SK-N-SH (cell line): ENCODE data around the gene ACADS. TPM values are rescaled to one million over a fixed set of nuclear protein-coding genes. Genes with fewer than 3 reads are reported as not detected.

Experiments used
- CTCF ChIA-PET: fragments of 300-600, 350-600 bp; formaldehyde crosslinking; extraction: SDS; loops from one replicate; lab custom pipeline; 2021; lab: Yijun Ruan, JAX
- POLR2A ChIA-PET: fragments of 350-600 bp; sonication (Branson Sonifier 250); formaldehyde crosslinking; extraction: SDS; loops from one replicate; lab custom pipeline; 2020; ENCODE audit warnings: antibody characterized with exemption, inconsistent platforms; lab: Yijun Ruan, JAX
- DNase-seq: peaks from one replicate; pipeline ENCODE4 v3.0.0; 2012
- H2AFZ ChIP-seq: fragments of 200-600 bp; sonication (generic); 2 replicates; pipeline ENCODE4 v1.8.1; 2016; ENCODE audit warnings: antibody characterized with exemption, mild to moderate bottlenecking, low read depth
- H3F3A ChIP-seq: fragments of 200-600 bp; sonication (generic); replicated peaks from 2 replicates; pipeline ENCODE3; 2016; ENCODE audit warnings: antibody characterized with exemption, mild to moderate bottlenecking; ENCODE audit not compliant: insufficient read depth
- H3K27ac ChIP-seq, 2 experiments: fragments of 200-500 bp in 1 of 2; fragments of 200-600 bp in 1 of 2; sonication (Bioruptor generic) in 1 of 2; sonication (generic), shearing (Covaris generic) in 1 of 2; 2 replicates each; pipeline versions ENCODE4 v1.5.1 to v1.6.1; 2014 to 2016; ENCODE audit warnings: low read depth in 2 of 2, inconsistent platforms in 1 of 2, low read length in 1 of 2, mild to moderate bottlenecking in 1 of 2, mixed read lengths in 1 of 2
- H3K27me3 ChIP-seq: fragments of 200-600 bp; sonication (generic), shearing (Covaris generic); 2 replicates; pipeline ENCODE4 v1.6.1; 2016; ENCODE audit warnings: mixed run types; ENCODE audit not compliant: insufficient read depth
- H3K36me3 ChIP-seq, 2 experiments: fragments of 200-500 bp in 1 of 2; fragments of 200-600 bp in 1 of 2; sonication (Bioruptor generic) in 1 of 2; sonication (generic) in 1 of 2; replicated peaks in 1 of 2; 2 replicates each; pipeline versions ENCODE3 to v1.5.1; 2014 to 2016; ENCODE audit warnings: low read length in 1 of 2, mild to moderate bottlenecking in 1 of 2; ENCODE audit not compliant: insufficient read depth in 2 of 2, control insufficient read depth in 1 of 2
- H3K4me1 ChIP-seq, 2 experiments: fragments of 200-500 bp in 1 of 2; fragments of 200-600 bp in 1 of 2; sonication (Bioruptor generic) in 1 of 2; sonication (generic), shearing (Covaris generic) in 1 of 2; 2 replicates each; pipeline versions ENCODE4 v1.5.1 to v1.6.1; 2014 to 2016; ENCODE audit warnings: low read depth in 1 of 2, low read length in 1 of 2, mixed run types in 1 of 2; ENCODE audit not compliant: insufficient read depth in 2 of 2, control insufficient read depth in 1 of 2
- H3K4me2 ChIP-seq: fragments of 200-600 bp; sonication (generic), shearing (Covaris generic); 2 replicates; pipeline ENCODE4 v1.6.1; 2017; ENCODE audit warnings: mixed run types
- H3K4me3 ChIP-seq, 2 experiments: fragments of 200-500 bp in 1 of 2; fragments of 200-600 bp in 1 of 2; sonication (Bioruptor generic) in 1 of 2; sonication (generic), shearing (Covaris generic) in 1 of 2; 2 replicates each; pipeline versions ENCODE4 v1.5.1 to v1.8.1; 2014 to 2016; ENCODE audit warnings: low read depth in 2 of 2, inconsistent platforms in 1 of 2, low read length in 1 of 2, mild to moderate bottlenecking in 1 of 2, mixed read lengths in 1 of 2, moderate library complexity in 1 of 2
- H3K79me2 ChIP-seq: fragments of 200-600 bp; sonication (generic); 2 replicates; pipeline ENCODE4 v1.8.1; 2017; ENCODE audit warnings: mild to moderate bottlenecking; ENCODE audit not compliant: insufficient read depth
- H3K9ac ChIP-seq: fragments of 200-600 bp; sonication (generic); 2 replicates; pipeline ENCODE4 v1.6.1; 2017; ENCODE audit warnings: mixed run types
- H3K9me2 ChIP-seq: fragments of 200-600 bp; sonication (generic); 2 replicates; pipeline ENCODE4 v1.6.1; 2017; ENCODE audit warnings: mixed run types
- H3K9me3 ChIP-seq: fragments of 200-600 bp; sonication (generic); 2 replicates; pipeline ENCODE4 v1.6.1; 2017; ENCODE audit warnings: mixed run types, mild to moderate bottlenecking, moderate library complexity
- H4K20me1 ChIP-seq: fragments of 200-600 bp; sonication (generic); 2 replicates; pipeline ENCODE4 v1.6.1; 2017; ENCODE audit warnings: mild to moderate bottlenecking, mixed run types; ENCODE audit not compliant: insufficient read depth
- CTCF ChIP-seq: fragments of 200-600 bp; sonication (generic); IDR thresholded peaks from 2 replicates; pipeline ENCODE4 v1.6.1; 2017; ENCODE audit warnings: antibody characterized with exemption, mild to moderate bottlenecking, moderate library complexity
- EZH2phosphoT487 ChIP-seq: fragments of 200-600 bp; sonication (generic); IDR thresholded peaks from 2 replicates; pipeline ENCODE4 v1.6.1; 2017; ENCODE audit warnings: low read depth, mixed run types, mild to moderate bottlenecking, antibody characterized with exemption, moderate library complexity, borderline replicate concordance
- IRF3 ChIP-seq: fragments of 150-350 bp; IDR thresholded peaks from 2 replicates; pipeline ENCODE4 v1.6.1; 2016; ENCODE audit warnings: mild to moderate bottlenecking, low read depth, low read length
- JUND ChIP-seq: IDR thresholded peaks from 2 replicates; pipeline ENCODE4 v1.4.0; 2012
- MEF2A ChIP-seq: IDR thresholded peaks from 2 replicates; pipeline ENCODE4 v1.4.0; 2012; ENCODE audit warnings: low read depth, borderline replicate concordance
- NFIC ChIP-seq: IDR thresholded peaks from 2 replicates; pipeline ENCODE4 v1.4.0; 2012; ENCODE audit warnings: borderline replicate concordance
- RAD21 ChIP-seq: IDR thresholded peaks from 2 replicates; pipeline ENCODE4 v1.6.1; 2012; ENCODE audit warnings: mild to moderate bottlenecking, low read length
- SIN3A ChIP-seq: IDR thresholded peaks from 2 replicates; pipeline ENCODE4 v1.6.1; 2012; ENCODE audit warnings: low read depth, mild to moderate bottlenecking, low read length, moderate library complexity, borderline replicate concordance
- TEAD4 ChIP-seq: IDR thresholded peaks from 2 replicates; pipeline ENCODE4 v1.4.0; 2012; ENCODE audit warnings: mild to moderate bottlenecking, borderline replicate concordance; ENCODE audit not compliant: insufficient read depth
- ZBTB33 ChIP-seq: IDR thresholded peaks from 2 replicates; pipeline ENCODE4 v1.4.0; 2012; ENCODE audit warnings: low read depth, borderline replicate concordance
- WGBS: methylation state at CpG from one replicate; pipeline ENCODE4 v1.1.6; 2017; ENCODE audit warnings: low lambda C conversion rate; 5-methylcytosine and 5-hydroxymethylcytosine counted together
- polyA plus RNA-seq, 3 experiments: library from polyadenylated mRNA; depleted of rRNA; stranded (reverse); fragments of >200 nt; gene quantifications; 2 replicates each; pipeline ENCODE4 v1.2.3, GENCODE V29; 2012
- TF ChIP-seq, protein P1 (sequence below): IDR thresholded peaks from 2 replicates; pipeline ENCODE4 v1.6.1; 2012; ENCODE audit warnings: mild to moderate bottlenecking, low read depth, low read length, moderate library complexity

ACADS gene
- polyA plus RNA-seq, 1 of the 3 experiments (the other 2 are of a cell fraction), result 4.9 TPM

DNA sequence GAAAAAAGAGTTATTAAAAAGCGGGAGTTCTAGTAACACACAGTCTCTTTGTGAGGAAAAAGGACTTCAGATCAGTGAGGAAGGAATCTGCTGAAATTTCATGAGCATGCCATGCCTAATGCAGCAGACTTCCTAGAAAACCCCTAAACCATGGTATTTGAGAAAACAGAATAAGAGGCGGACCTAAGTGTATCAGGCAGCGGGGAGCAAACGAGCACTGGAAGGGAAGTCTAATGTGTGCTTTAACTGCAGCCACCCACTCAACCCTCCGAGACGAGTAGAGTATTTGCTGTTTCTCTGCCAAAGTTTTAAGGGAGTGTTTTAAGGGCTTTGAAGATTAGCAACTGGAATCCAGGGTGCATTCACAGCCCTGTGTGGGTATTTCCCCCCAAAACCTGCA, 36.5 kb downstream of the ACADS start:
- no peaks in the 10 kb centered on the region for H3K9me3 ChIP-seq
- H3K4me1 ChIP-seq, result peaks cover 0 to 10% of the 10 kb centered on the region in 2 experiments; a peak in 1 of 4 replicates
- no peaks in the 10 kb centered on the region for H4K20me1 ChIP-seq
- H3K79me2 ChIP-seq, result no peaks in the 10 kb centered on the region
- H3K4me3 ChIP-seq, result no peak overlapping the region
- ChIA-PET CTCF (no interaction called here), POLR2A (no interaction called here)
- no peaks in the 10 kb centered on the region for H3K27me3 ChIP-seq
- H3K9ac ChIP-seq, result no peak overlapping the region
- no peaks in the 10 kb centered on the region for H3F3A ChIP-seq
- H3K36me3 ChIP-seq, result peaks cover 11 to 52% of the 10 kb centered on the region in 2 experiments
- H3K27ac ChIP-seq, result no peak overlapping the region
- TF ChIP-seq IRF3 (no peak), CTCF (no peak), MEF2A (no peak), SIN3A (no peak), NFIC (no peak), TEAD4 (no peak), EZH2phosphoT487 (no peak), RAD21 (no peak), ZBTB33 (no peak), JUND (no peak)
- TF ChIP-seq, protein P1, sequence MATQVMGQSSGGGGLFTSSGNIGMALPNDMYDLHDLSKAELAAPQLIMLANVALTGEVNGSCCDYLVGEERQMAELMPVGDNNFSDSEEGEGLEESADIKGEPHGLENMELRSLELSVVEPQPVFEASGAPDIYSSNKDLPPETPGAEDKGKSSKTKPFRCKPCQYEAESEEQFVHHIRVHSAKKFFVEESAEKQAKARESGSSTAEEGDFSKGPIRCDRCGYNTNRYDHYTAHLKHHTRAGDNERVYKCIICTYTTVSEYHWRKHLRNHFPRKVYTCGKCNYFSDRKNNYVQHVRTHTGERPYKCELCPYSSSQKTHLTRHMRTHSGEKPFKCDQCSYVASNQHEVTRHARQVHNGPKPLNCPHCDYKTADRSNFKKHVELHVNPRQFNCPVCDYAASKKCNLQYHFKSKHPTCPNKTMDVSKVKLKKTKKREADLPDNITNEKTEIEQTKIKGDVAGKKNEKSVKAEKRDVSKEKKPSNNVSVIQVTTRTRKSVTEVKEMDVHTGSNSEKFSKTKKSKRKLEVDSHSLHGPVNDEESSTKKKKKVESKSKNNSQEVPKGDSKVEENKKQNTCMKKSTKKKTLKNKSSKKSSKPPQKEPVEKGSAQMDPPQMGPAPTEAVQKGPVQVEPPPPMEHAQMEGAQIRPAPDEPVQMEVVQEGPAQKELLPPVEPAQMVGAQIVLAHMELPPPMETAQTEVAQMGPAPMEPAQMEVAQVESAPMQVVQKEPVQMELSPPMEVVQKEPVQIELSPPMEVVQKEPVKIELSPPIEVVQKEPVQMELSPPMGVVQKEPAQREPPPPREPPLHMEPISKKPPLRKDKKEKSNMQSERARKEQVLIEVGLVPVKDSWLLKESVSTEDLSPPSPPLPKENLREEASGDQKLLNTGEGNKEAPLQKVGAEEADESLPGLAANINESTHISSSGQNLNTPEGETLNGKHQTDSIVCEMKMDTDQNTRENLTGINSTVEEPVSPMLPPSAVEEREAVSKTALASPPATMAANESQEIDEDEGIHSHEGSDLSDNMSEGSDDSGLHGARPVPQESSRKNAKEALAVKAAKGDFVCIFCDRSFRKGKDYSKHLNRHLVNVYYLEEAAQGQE, result no peak
- no peak overlapping the region for H3K4me2 ChIP-seq
- no peaks in the 10 kb centered on the region for H3K9me2 ChIP-seq
- H2AFZ ChIP-seq, result no peak overlapping the region
- WGBS, result 96% methylated on average over 6 of the region's 6 CpGs
- no peak for DNase-seq
